HCT116 (cell line): Measurements from ENCODE around the gene DUSP3.

Experiments used
- EZH2 ChIP-seq: fragments of 200-600 bp; sonication (generic); IDR thresholded peaks from 2 replicates; pipeline ENCODE4 v1.6.1; 2017; ENCODE audit warnings: antibody characterized with exemption, mixed run types
- EZH2phosphoT487 ChIP-seq: fragments of 200-600 bp; IDR thresholded peaks from 2 replicates; pipeline ENCODE4 v1.6.1; 2018; ENCODE audit warnings: antibody characterized with exemption, borderline replicate concordance
- FOSL1 ChIP-seq: IDR thresholded peaks from 2 replicates; pipeline ENCODE4 v1.6.1; 2012; ENCODE audit warnings: low read depth
- JUND ChIP-seq: IDR thresholded peaks from 2 replicates; pipeline ENCODE4 v1.6.1; 2012
- POLR2A ChIP-seq: IDR thresholded peaks from 2 replicates; pipeline ENCODE4 v1.7.0; 2011; ENCODE audit warnings: borderline replicate concordance; ENCODE audit not compliant: insufficient read depth, insufficient read length; ENCODE audit errors: extremely low read depth
- ZFX ChIP-seq: fragments of 450-650 bp; IDR thresholded peaks from 2 replicates; pipeline ENCODE4 v1.6.1; 2017
- TF ChIP-seq, protein P1 (sequence below), 3 experiments: fragments of 200-600 bp in 1 of 3; sonication (generic) in 1 of 3; IDR thresholded peaks in 2 of 3; conservative IDR thresholded peaks in 1 of 3; 2 replicates each; pipeline ENCODE4 v1.5.1; 2012 to 2017; ENCODE audit warnings: low read depth in 2 of 3, low read length in 2 of 3, antibody characterized with exemption in 1 of 3, borderline replicate concordance in 1 of 3, control low read depth in 1 of 3, mild to moderate bottlenecking in 1 of 3, mixed read lengths in 1 of 3, mixed run types in 1 of 3, moderate library complexity in 1 of 3; ENCODE audit not compliant: insufficient read depth in 1 of 3
- TF ChIP-seq, protein P2 (sequence below): IDR thresholded peaks from 2 replicates; pipeline ENCODE4 v1.6.1; 2012

DNA sequence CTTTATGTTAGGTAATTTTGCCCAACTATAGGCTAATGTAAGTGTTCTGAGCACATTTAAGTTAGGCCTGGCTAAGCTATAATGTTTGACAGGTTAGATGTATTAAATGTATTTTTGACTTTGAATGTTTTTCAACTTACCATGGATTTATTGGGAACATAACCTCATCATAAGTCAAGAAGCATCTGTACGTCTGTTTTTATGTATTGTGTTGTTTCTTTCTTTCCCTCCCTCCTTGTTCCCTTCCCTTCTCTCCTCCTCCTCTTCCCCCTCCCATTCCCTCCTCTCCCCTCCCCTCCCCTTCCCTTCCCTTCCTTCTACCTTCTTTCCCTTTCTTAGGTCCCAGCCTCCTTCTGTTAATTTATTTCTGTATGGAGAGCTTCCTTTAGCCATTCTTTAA, 10.7 kb upstream of the DUSP3 start:
- TF ChIP-seq EZH2phosphoT487: no peak
- TF ChIP-seq POLR2A: no peak
- no peak for TF ChIP-seq JUND
- TF ChIP-seq, protein P1, sequence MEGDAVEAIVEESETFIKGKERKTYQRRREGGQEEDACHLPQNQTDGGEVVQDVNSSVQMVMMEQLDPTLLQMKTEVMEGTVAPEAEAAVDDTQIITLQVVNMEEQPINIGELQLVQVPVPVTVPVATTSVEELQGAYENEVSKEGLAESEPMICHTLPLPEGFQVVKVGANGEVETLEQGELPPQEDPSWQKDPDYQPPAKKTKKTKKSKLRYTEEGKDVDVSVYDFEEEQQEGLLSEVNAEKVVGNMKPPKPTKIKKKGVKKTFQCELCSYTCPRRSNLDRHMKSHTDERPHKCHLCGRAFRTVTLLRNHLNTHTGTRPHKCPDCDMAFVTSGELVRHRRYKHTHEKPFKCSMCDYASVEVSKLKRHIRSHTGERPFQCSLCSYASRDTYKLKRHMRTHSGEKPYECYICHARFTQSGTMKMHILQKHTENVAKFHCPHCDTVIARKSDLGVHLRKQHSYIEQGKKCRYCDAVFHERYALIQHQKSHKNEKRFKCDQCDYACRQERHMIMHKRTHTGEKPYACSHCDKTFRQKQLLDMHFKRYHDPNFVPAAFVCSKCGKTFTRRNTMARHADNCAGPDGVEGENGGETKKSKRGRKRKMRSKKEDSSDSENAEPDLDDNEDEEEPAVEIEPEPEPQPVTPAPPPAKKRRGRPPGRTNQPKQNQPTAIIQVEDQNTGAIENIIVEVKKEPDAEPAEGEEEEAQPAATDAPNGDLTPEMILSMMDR (IDR thresholded peaks at IDR 0.05 in 2 of 3, conservative IDR thresholded peaks at IDR 0.05 in 1 of 3; ENCODE audit: borderline replicate concordance in 1 of 3, insufficient read depth in 1 of 3, low read depth in 2 of 3, low read length in 2 of 3): no peak
- TF ChIP-seq, protein P2, sequence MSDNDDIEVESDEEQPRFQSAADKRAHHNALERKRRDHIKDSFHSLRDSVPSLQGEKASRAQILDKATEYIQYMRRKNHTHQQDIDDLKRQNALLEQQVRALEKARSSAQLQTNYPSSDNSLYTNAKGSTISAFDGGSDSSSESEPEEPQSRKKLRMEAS: no peak
- no peak for TF ChIP-seq EZH2
- no peak for TF ChIP-seq ZFX
- TF ChIP-seq FOSL1: no peak
